HUES48 (cell line): ENCODE measurements around the gene PAWR.

Experiments
- H3K27ac ChIP-seq: one replicate; pipeline ENCODE4 v1.7.0; 2013; ENCODE audit warnings: low read depth, low read length, inconsistent platforms
- H3K27me3 ChIP-seq: 2 replicates; pipeline ENCODE4 v1.6.1; 2013; ENCODE audit warnings: mild to moderate bottlenecking, low read length; ENCODE audit not compliant: control insufficient read depth, insufficient read depth
- H3K36me3 ChIP-seq: 2 replicates; pipeline ENCODE4 v1.6.1; 2013; ENCODE audit warnings: low read length; ENCODE audit not compliant: control insufficient read depth, insufficient read depth
- H3K4me1 ChIP-seq: 2 replicates; pipeline ENCODE4 v1.6.1; 2013; ENCODE audit warnings: mild to moderate bottlenecking, low read length; ENCODE audit not compliant: control insufficient read depth, insufficient read depth
- H3K4me3 ChIP-seq: 2 replicates; pipeline ENCODE4 v1.5.1; 2013; ENCODE audit warnings: mild to moderate bottlenecking, low read depth, low read length
- H3K9ac ChIP-seq: 2 replicates; pipeline ENCODE4 v1.6.1; 2013; ENCODE audit warnings: mild to moderate bottlenecking, low read depth, low read length, moderate library complexity
- H3K9me3 ChIP-seq: 2 replicates; pipeline ENCODE4 v1.6.1; 2013; ENCODE audit warnings: low read length; ENCODE audit not compliant: control insufficient read depth, insufficient read depth

PAWR gene, protein sequence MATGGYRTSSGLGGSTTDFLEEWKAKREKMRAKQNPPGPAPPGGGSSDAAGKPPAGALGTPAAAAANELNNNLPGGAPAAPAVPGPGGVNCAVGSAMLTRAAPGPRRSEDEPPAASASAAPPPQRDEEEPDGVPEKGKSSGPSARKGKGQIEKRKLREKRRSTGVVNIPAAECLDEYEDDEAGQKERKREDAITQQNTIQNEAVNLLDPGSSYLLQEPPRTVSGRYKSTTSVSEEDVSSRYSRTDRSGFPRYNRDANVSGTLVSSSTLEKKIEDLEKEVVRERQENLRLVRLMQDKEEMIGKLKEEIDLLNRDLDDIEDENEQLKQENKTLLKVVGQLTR

DNA sequence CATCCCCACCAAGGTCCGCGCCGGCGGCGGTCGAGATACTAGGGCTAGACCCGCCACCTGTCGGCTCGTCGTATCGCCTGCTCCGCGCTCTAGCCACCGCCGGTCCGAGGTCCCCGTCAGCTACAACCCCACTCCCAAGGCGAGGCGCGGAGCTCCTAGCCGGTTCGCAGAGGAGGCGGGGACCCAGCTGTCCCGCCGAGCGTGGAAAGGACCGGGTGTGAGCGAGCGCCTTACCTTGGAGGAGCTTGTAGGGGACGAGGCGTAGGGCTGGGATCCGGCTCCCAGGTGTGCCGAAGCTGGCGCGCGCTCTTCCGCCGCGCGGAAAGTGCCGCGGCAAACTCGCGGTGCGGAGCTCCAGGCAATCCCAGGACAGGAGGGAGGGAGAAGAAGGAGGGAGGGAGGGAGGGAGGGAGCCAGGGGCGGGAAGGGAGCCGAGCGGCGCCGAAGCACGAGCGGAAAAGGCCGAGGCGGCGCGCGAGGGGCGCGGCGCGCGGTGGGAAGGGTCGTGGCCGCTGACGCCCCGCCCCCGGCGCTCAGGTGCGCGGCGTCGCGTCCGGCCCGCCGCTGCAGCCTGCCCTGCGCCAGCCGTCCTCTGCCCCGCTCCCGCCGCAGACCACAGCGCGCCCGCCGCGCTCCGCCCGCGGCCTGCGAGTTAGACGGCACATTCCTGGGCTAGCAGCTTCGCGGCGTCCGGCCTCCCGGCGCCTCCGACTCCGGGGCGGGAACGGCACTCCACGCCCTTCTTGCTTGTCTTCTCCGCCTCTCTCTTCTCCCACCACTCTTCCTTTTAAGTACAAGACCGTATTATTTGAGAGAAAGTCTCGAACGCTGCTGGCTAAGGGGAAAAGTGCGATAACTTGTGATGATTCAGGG is at the start of gene PAWR:
TSS of gene PAWR (minus strand) at position 327 of the 873 bp plus-strand sequence. CDS start 720 bp downstream, outside the sequence.
- Histone ChIP-seq H3K4me1 (peaks cover 38% of the 10 kb centered on the region), H3K36me3 (peaks cover 15% of the 10 kb centered on the region), H3K27me3 (no peaks in the 10 kb centered on the region), H3K9me3 (no peaks in the 10 kb centered on the region), H3K9ac (peak within 1 kb of the TSS; percentile 94), H3K4me3 (peak within 1 kb of the TSS; percentile 81), H3K27ac (peak within 1 kb of the TSS; percentile 96)

DNA sequence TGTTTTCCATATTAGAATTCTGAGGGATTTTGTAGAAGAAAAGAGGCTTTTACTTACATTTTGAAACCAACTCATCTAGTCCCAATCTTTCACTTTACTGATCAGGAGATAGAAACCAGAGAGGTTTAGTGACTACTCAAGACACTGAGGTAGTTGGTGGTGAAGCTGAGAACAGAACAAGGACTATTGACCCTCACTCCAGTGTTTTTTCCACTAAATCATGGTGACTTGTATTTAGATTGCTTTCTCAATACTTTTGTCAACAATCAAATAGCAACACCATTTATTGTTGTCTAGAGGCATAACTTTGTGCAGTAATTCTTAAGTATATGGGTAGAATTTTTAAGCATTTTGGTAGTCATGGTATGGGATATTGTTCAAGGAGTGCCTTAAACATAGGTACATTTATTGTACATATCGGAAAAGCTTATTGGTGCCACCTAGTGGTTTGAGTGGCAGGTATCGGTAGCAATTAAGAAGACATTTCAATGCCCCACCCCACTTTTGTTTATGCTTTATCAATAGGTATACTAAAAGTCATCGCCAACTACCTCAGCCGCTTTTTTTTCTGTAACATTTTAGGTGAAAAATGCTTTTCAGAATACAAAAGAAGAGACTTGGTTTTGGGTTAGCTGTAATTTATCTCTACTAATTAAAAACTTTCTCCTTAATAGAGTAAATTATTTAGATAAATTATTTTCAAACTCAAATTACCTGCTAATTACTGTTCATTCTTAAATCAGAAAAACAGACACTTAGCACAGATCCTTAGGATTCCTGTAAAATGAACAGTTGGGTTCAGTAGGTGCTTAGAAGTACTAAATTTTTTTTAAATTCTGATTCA is 47.3 kb upstream of the PAWR start:
- no peaks in the 10 kb centered on the region for H3K36me3 ChIP-seq
- H3K4me3 ChIP-seq: no peak overlapping the region
- H3K27me3 ChIP-seq: no peaks in the 10 kb centered on the region
- H3K9me3 ChIP-seq: no peaks in the 10 kb centered on the region
- no peak overlapping the region for H3K27ac ChIP-seq
- H3K9ac ChIP-seq: no peak overlapping the region
- peaks cover 6% of the 10 kb centered on the region; the same call in 1 of the 2 replicates for H3K4me1 ChIP-seq

DNA sequence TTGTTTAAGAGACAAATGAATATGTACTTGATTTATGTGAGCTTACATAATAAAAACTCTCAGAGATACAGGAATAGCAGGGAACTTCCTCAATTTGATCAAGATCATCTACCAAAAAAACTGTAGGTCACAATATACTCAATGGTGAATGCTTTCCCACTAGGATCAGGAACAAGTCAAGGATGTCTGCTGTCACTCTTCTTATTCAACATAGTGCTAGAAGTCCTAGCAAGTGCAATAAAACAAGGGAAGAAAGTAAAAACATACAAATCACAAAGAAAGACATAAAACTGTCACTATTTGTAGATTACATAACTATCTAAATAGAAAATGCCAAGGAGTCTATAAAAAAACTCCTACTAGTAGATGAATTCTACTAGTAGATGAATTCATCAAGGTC is 41.9 kb upstream of the PAWR start:
- H3K9me3 ChIP-seq: no peaks in the 10 kb centered on the region
- H3K4me3 ChIP-seq: no peak overlapping the region
- no peaks in the 10 kb centered on the region for H3K36me3 ChIP-seq
- no peak overlapping the region for H3K9ac ChIP-seq
- peaks cover 6% of the 10 kb centered on the region; the same call in 1 of the 2 replicates for H3K4me1 ChIP-seq
- H3K27ac ChIP-seq: no peak overlapping the region
- no peaks in the 10 kb centered on the region for H3K27me3 ChIP-seq

GRCh38 chr12:79725987-79726386 is 35.2 kb upstream of the PAWR start:
- Histone ChIP-seq H3K4me1 (no peaks in the 10 kb centered on the region), H3K9ac (no peak overlapping the region), H3K36me3 (no peaks in the 10 kb centered on the region), H3K27me3 (no peaks in the 10 kb centered on the region), H3K27ac (no peak overlapping the region), H3K9me3 (no peaks in the 10 kb centered on the region), H3K4me3 (no peak overlapping the region)

GRCh38 chr12:79717006-79717405 is 26.2 kb upstream of the PAWR start:
- H3K27ac ChIP-seq: no peak overlapping the region

GRCh38 chr12:79715308-79715707 is 24.5 kb upstream of the PAWR start:
- Histone ChIP-seq H3K27ac (no peak overlapping the region), H3K4me1 (no peaks in the 10 kb centered on the region), H3K9me3 (no peaks in the 10 kb centered on the region), H3K36me3 (no peaks in the 10 kb centered on the region), H3K9ac (no peak overlapping the region), H3K27me3 (no peaks in the 10 kb centered on the region), H3K4me3 (no peak overlapping the region)

More at GRCh38 chr12:79717006-79717405, 26.2 kb upstream of the PAWR start:
- Histone ChIP-seq H3K36me3 (no peaks in the 10 kb centered on the region), H3K4me1 (no peaks in the 10 kb centered on the region), H3K9ac (no peak overlapping the region), H3K9me3 (no peaks in the 10 kb centered on the region), H3K27me3 (no peaks in the 10 kb centered on the region), H3K4me3 (no peak overlapping the region)

GRCh38 chr12:79710707-79711483 is 20.1 kb upstream of the PAWR start:
- H3K9me3 ChIP-seq: no peaks in the 10 kb centered on the region
- H3K9ac ChIP-seq: no peak overlapping the region
- no peaks in the 10 kb centered on the region for H3K36me3 ChIP-seq
- no peaks in the 10 kb centered on the region for H3K27me3 ChIP-seq
- no peak overlapping the region for H3K27ac ChIP-seq
- H3K4me1 ChIP-seq: no peaks in the 10 kb centered on the region
- H3K4me3 ChIP-seq: no peak overlapping the region

DNA sequence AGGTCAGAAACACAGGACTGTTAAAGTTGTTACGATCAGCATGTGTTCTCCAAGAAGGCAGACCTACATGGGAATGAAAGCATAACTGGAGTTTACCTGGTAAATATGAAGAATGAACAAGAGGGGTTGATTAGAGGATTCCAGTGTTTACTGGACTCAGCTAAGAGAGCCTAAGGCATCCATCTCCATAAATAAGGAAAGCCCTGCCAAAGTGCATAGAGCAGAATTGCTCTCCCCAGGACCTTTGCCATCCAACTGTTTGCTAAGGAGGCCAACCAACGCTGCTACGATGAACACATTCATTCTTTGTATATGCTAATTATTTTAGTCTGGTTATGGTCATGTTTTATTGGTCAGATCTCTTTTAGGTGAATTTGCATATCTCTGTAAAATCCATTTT is 17.1 kb upstream of the PAWR start:
- Histone ChIP-seq H3K9me3 (no peaks in the 10 kb centered on the region), H3K27ac (no peak overlapping the region), H3K4me3 (no peak overlapping the region), H3K27me3 (no peaks in the 10 kb centered on the region), H3K4me1 (no peaks in the 10 kb centered on the region), H3K9ac (no peak overlapping the region), H3K36me3 (no peaks in the 10 kb centered on the region)

- Histone ChIP-seq H3K36me3 (no peaks in the 10 kb centered on the region), H3K4me1 (no peaks in the 10 kb centered on the region), H3K9me3 (no peaks in the 10 kb centered on the region), H3K4me3 (no peak overlapping the region), H3K27ac (no peak overlapping the region), H3K9ac (no peak overlapping the region), H3K27me3 (no peaks in the 10 kb centered on the region)
Measured at GRCh38 chr12:79706676-79707075, 15.9 kb upstream of the PAWR start.

- no peaks in the 10 kb centered on the region for H3K27me3 ChIP-seq
- no peak overlapping the region for H3K27ac ChIP-seq
- no peaks in the 10 kb centered on the region for H3K4me1 ChIP-seq
- no peak overlapping the region for H3K9ac ChIP-seq
- H3K9me3 ChIP-seq: no peaks in the 10 kb centered on the region
- H3K4me3 ChIP-seq: no peak overlapping the region
- no peaks in the 10 kb centered on the region for H3K36me3 ChIP-seq
Measured at GRCh38 chr12:79706156-79706555, 15.4 kb upstream of the PAWR start.
